OCI-LY7 (cell line): ENCODE results near the gene SNAPIN. TPM values are rescaled to one million over a fixed set of nuclear protein-coding genes. Genes with fewer than 3 reads are reported as not detected.

ENCODE experiments used
- BruUV-seq: library from RNA; stranded (reverse); fragments of 400-500 nt; replicated peaks from 2 replicates; lab custom pipeline; 2021; lab: Mats Ljungman, UMichigan
- CTCF ChIA-PET: fragments of 300-600 bp; sonication (Branson Sonifier 250); formaldehyde crosslinking; loops from one replicate; lab custom pipeline; 2022; ENCODE audit warnings: antibody characterized with exemption; ENCODE audit not compliant: unreplicated experiment; lab: Charles Lee
- POLR2A ChIA-PET: fragments of 300-600 bp; sonication (Branson Sonifier 250); formaldehyde crosslinking; loops from one replicate; lab custom pipeline; 2022; ENCODE audit warnings: antibody characterized with exemption; lab: Charles Lee
- DNase-seq: peaks from one replicate; pipeline ENCODE4 v3.0.0-alpha.2; 2015; ENCODE audit warnings: low spot score
- H2AFZ ChIP-seq: fragments of 200-600 bp; sonication (generic), shearing (Covaris generic); 2 replicates; pipeline ENCODE4 v1.6.1; 2014; ENCODE audit warnings: mild to moderate bottlenecking, antibody characterized with exemption, low read length, moderate library complexity
- H3K27ac ChIP-seq: fragments of 200-600 bp; sonication (generic); 2 replicates; pipeline ENCODE4 v1.5.1; 2014; ENCODE audit warnings: mixed run types, low read depth, mild to moderate bottlenecking, moderate library complexity, low read length, inconsistent platforms; ENCODE audit not compliant: poor library complexity, severe bottlenecking
- H3K36me3 ChIP-seq: fragments of 200-600 bp; sonication (generic); 2 replicates; pipeline ENCODE4 v1.6.1; 2014; ENCODE audit warnings: mild to moderate bottlenecking, antibody characterized with exemption, low read length, moderate library complexity, mixed read lengths; ENCODE audit not compliant: insufficient read depth
- H3K4me1 ChIP-seq: fragments of 200-600 bp; sonication (generic); 2 replicates; pipeline ENCODE4 v1.5.1; 2014; ENCODE audit warnings: mild to moderate bottlenecking, low read length; ENCODE audit not compliant: insufficient read depth, poor library complexity, severe bottlenecking
- H3K4me2 ChIP-seq: fragments of 200-600 bp; sonication (generic); 2 replicates; pipeline ENCODE4 v1.6.1; 2014; ENCODE audit warnings: mild to moderate bottlenecking, low read length
- H3K4me3 ChIP-seq: fragments of 200-600 bp; sonication (generic); 2 replicates; pipeline ENCODE4 v1.5.1; 2014; ENCODE audit warnings: mild to moderate bottlenecking, low read depth, low read length; ENCODE audit not compliant: poor library complexity, severe bottlenecking
- H3K79me2 ChIP-seq: fragments of 200-600 bp; sonication (generic); 2 replicates; pipeline ENCODE4 v1.6.1; 2016; ENCODE audit warnings: low read depth, mild to moderate bottlenecking, low read length, moderate library complexity, mixed read lengths; ENCODE audit not compliant: insufficient read depth
- H3K9me2 ChIP-seq: fragments of 200-600 bp; sonication (generic); 2 replicates; pipeline ENCODE4 v1.6.1; 2016; ENCODE audit warnings: mild to moderate bottlenecking, low read length, mixed read lengths; ENCODE audit not compliant: insufficient read depth
- H3K9me3 ChIP-seq: fragments of 200-600 bp; sonication (generic); 2 replicates; pipeline ENCODE4 v1.6.1; 2014; ENCODE audit warnings: mild to moderate bottlenecking, mixed run types, low read length, mixed read lengths
- H4K20me1 ChIP-seq: fragments of 200-600 bp; sonication (generic); 2 replicates; pipeline ENCODE4 v1.6.1; 2014; ENCODE audit warnings: mild to moderate bottlenecking, antibody characterized with exemption, low read length, moderate library complexity, mixed read lengths; ENCODE audit not compliant: insufficient read depth
- EZH2phosphoT487 ChIP-seq: fragments of 200-600 bp; sonication (generic); IDR thresholded peaks from 2 replicates; pipeline ENCODE4 v1.6.1; 2018; ENCODE audit warnings: low read depth, borderline replicate concordance, mild to moderate bottlenecking, mixed run types, antibody characterized with exemption, low read length, moderate library complexity, mixed read lengths
- intact Hi-C: fragments of 100-400 bp; cut with micrococcal nuclease; formaldehyde crosslinking; loops from one replicate; pipeline ENCODE4 v1.10.0; 2022; ENCODE audit not compliant: unreplicated experiment
- total RNA-seq, 2 experiments: library from RNA; depleted of rRNA in 1 of 2; stranded (reverse); fragments of >200 nt in 1 of 2; shearing (Covaris generic) in 1 of 2; gene quantifications; 2 replicates each; pipeline ENCODE4 v1.2.3, GENCODE V29; 2014 to 2022
- TF ChIP-seq, protein P1 (sequence below): fragments of 200-600 bp; sonication (generic); conservative IDR thresholded peaks from 2 replicates; pipeline ENCODE4 v1.5.1; 2014; ENCODE audit warnings: mild to moderate bottlenecking, antibody characterized with exemption, low read length, moderate library complexity, mixed read lengths

Gene SNAPIN
- total RNA-seq, 2 experiments from 2014 or later: 31.1 to 44.5 TPM

- no peak overlapping the region for H3K4me2 ChIP-seq
- no peak overlapping the region for H2AFZ ChIP-seq
- no TSS peak for BruUV-seq
- peaks cover 33% of the 10 kb centered on the region for H3K36me3 ChIP-seq
- no peak overlapping the region for H3K4me3 ChIP-seq
- intact Hi-C loops: no loop called here
- DNase-seq: no peak
- ChIA-PET CTCF (no interaction called here), POLR2A (interaction anchor here (0.8 to 1.2 kb wide), 2 partner anchors 11 to 15 kb away, joined by 3 read pairs; partner anchors contain the start of gene CHTOP)
- H3K4me1 ChIP-seq: no peaks in the 10 kb centered on the region
- no peak for TF ChIP-seq EZH2phosphoT487
- TF ChIP-seq, protein P1, sequence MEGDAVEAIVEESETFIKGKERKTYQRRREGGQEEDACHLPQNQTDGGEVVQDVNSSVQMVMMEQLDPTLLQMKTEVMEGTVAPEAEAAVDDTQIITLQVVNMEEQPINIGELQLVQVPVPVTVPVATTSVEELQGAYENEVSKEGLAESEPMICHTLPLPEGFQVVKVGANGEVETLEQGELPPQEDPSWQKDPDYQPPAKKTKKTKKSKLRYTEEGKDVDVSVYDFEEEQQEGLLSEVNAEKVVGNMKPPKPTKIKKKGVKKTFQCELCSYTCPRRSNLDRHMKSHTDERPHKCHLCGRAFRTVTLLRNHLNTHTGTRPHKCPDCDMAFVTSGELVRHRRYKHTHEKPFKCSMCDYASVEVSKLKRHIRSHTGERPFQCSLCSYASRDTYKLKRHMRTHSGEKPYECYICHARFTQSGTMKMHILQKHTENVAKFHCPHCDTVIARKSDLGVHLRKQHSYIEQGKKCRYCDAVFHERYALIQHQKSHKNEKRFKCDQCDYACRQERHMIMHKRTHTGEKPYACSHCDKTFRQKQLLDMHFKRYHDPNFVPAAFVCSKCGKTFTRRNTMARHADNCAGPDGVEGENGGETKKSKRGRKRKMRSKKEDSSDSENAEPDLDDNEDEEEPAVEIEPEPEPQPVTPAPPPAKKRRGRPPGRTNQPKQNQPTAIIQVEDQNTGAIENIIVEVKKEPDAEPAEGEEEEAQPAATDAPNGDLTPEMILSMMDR: no peak
- no peaks in the 10 kb centered on the region for H3K9me2 ChIP-seq
- H4K20me1 ChIP-seq: no peaks in the 10 kb centered on the region
- no peak overlapping the region for H3K27ac ChIP-seq
- no peaks in the 10 kb centered on the region for H3K9me3 ChIP-seq
- no peaks in the 10 kb centered on the region for H3K79me2 ChIP-seq
These were observed 9.2 kb upstream of the SNAPIN start for GRCh38 chr1:153649137-153649862.

GRCh38 chr1:153649863-153650235 is 8.7 kb upstream of the SNAPIN start:
- POLR2A ChIA-PET: interaction anchor here (0.8 to 1.2 kb wide), 2 partner anchors 10 to 16 kb away, joined by 3 read pairs; partner anchors contain the start of gene CHTOP
- H3K4me3 ChIP-seq: no peak overlapping the region
- no peak overlapping the region for H3K27ac ChIP-seq
- intact Hi-C loops: no loop called here
- CTCF ChIA-PET: no interaction called here
- H3K79me2 ChIP-seq: no peaks in the 10 kb centered on the region
- H3K9me3 ChIP-seq: no peaks in the 10 kb centered on the region
- no peak for TF ChIP-seq EZH2phosphoT487
- TF ChIP-seq, protein P1: no peak
- H3K4me1 ChIP-seq: no peaks in the 10 kb centered on the region
- no peak overlapping the region for H3K4me2 ChIP-seq
- no peaks in the 10 kb centered on the region for H3K9me2 ChIP-seq
- H3K36me3 ChIP-seq: peaks cover 27% of the 10 kb centered on the region
- no peak for DNase-seq
- BruUV-seq: no TSS peak
- H4K20me1 ChIP-seq: no peaks in the 10 kb centered on the region
- H2AFZ ChIP-seq: no peak overlapping the region

DNA sequence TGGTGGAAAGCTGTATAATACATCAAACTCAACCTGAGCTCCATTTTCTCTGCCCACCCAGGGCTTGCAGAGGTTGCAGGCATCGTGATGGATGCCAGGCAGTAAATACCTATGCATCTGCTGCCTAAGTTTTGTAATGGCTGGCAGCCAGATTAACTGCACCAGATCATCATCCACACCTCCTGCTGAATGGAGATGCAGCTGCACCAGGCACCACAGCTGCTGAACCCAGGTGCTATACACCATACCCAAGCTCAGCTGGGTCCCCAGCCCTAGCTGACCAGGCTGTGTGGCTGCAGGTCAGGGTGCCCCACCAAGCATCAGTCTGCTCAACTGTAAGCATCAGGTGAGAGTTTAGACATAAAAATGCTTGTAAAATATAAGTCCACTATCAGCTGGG is 6.7 kb upstream of the SNAPIN start:
- no TSS peak for BruUV-seq

More for the DNA sequence above, 6.7 kb upstream of the SNAPIN start:
- Histone ChIP-seq H3K4me2 (no peak overlapping the region), H2AFZ (no peak overlapping the region), H3K9me3 (no peaks in the 10 kb centered on the region), H3K4me1 (no peaks in the 10 kb centered on the region), H3K36me3 (peaks cover 8% of the 10 kb centered on the region), H3K9me2 (no peaks in the 10 kb centered on the region), H3K27ac (no peak overlapping the region), H4K20me1 (no peaks in the 10 kb centered on the region), H3K79me2 (no peaks in the 10 kb centered on the region), H3K4me3 (no peak overlapping the region)
- TF ChIP-seq, protein P1: no peak
- no peak for TF ChIP-seq EZH2phosphoT487
- CTCF ChIA-PET: no interaction called here
- no peak for DNase-seq
- intact Hi-C loops: no loop called here
- POLR2A ChIA-PET: interaction anchor here (0.9 to 3.2 kb wide), 3 partner anchors 8 to 25 kb away, joined by 3 to 8 read pairs (median 8); partner anchors contain the start of genes CHTOP and S100A13
